DOHH2 (cell line): Measurements from ENCODE around the gene NELFA.

Experiments
- H3F3A ChIP-seq: fragments of 200-600 bp; sonication (generic), shearing (Covaris generic); 2 replicates; pipeline ENCODE4 v1.6.0; 2016; ENCODE audit warnings: antibody characterized with exemption, mild to moderate bottlenecking; ENCODE audit not compliant: control insufficient read depth, insufficient read depth
- H3K27ac ChIP-seq: fragments of 200-600 bp; sonication (generic); 2 replicates; pipeline ENCODE4 v1.5.1; 2014; ENCODE audit warnings: low read depth, mild to moderate bottlenecking, low read length, moderate library complexity
- H3K27me3 ChIP-seq: fragments of 200-600 bp; sonication (generic); 2 replicates; pipeline ENCODE4 v1.6.1; 2014; ENCODE audit warnings: mild to moderate bottlenecking, low read length, mixed read lengths; ENCODE audit not compliant: control insufficient read depth
- H3K36me3 ChIP-seq: fragments of 200-600 bp; sonication (generic); 2 replicates; pipeline ENCODE4 v1.6.1; 2014; ENCODE audit warnings: mild to moderate bottlenecking, low read length, moderate library complexity, mixed read lengths; ENCODE audit not compliant: control insufficient read depth
- H3K4me1 ChIP-seq: fragments of 200-600 bp; sonication (generic); 2 replicates; pipeline ENCODE4 v1.6.1; 2014; ENCODE audit warnings: mild to moderate bottlenecking, low read length, mixed read lengths; ENCODE audit not compliant: control insufficient read depth
- H3K4me2 ChIP-seq: fragments of 200-600 bp; sonication (generic); 2 replicates; pipeline ENCODE4 v1.6.0; 2014; ENCODE audit warnings: mild to moderate bottlenecking, low read length, moderate library complexity
- H3K4me3 ChIP-seq: fragments of 200-600 bp; sonication (generic); 2 replicates; pipeline ENCODE4 v1.5.1; 2014; ENCODE audit warnings: mild to moderate bottlenecking, low read length, mixed read lengths
- H3K79me2 ChIP-seq: fragments of 200-600 bp; sonication (generic); 2 replicates; pipeline ENCODE4 v1.6.1; 2014; ENCODE audit warnings: mild to moderate bottlenecking, low read length, mixed read lengths; ENCODE audit not compliant: control insufficient read depth
- H3K9me2 ChIP-seq: fragments of 200-600 bp; sonication (generic); replicated peaks from 2 replicates; pipeline ENCODE4 v1.6.1; 2014; ENCODE audit warnings: mild to moderate bottlenecking, low read length, mixed read lengths; ENCODE audit not compliant: control insufficient read depth
- H3K9me3 ChIP-seq: fragments of 200-600 bp; sonication (generic); 2 replicates; pipeline ENCODE4 v1.6.1; 2014; ENCODE audit warnings: antibody characterized with exemption, low read length, mixed read lengths; ENCODE audit not compliant: control insufficient read depth, insufficient read depth
- H4K20me1 ChIP-seq: fragments of 200-600 bp; sonication (generic); 2 replicates; pipeline ENCODE4 v1.6.0; 2014; ENCODE audit warnings: low read depth, mild to moderate bottlenecking, antibody characterized with exemption, low read length, moderate library complexity; ENCODE audit not compliant: control insufficient read depth, insufficient read depth
- CTCF ChIP-seq: fragments of 200-600 bp; sonication (generic); IDR thresholded peaks from one replicate; pipeline ENCODE4 v1.5.1; 2014; ENCODE audit warnings: antibody characterized with exemption, mild to moderate bottlenecking, low read depth, low read length; ENCODE audit not compliant: poor library complexity, severe bottlenecking
- EZH2phosphoT487 ChIP-seq: fragments of 200-600 bp; sonication (generic); IDR thresholded peaks from 2 replicates; pipeline ENCODE4 v1.6.1; 2017; ENCODE audit warnings: borderline replicate concordance, mild to moderate bottlenecking, antibody characterized with exemption, low read length, moderate library complexity, mixed read lengths

The NELFA gene

GRCh38 chr4:1933700-1934099 lies 75.1 kb downstream of the NELFA start:
- Histone ChIP-seq H3K9me3 (no peaks in the 10 kb centered on the region), H3K27ac (no peak overlapping the region), H3K4me1 (no peaks in the 10 kb centered on the region), H3F3A (no peaks in the 10 kb centered on the region), H3K9me2 (no peaks in the 10 kb centered on the region), H3K4me2 (no peak overlapping the region), H4K20me1 (no peaks in the 10 kb centered on the region), H3K4me3 (no peak overlapping the region), H3K36me3 (peaks cover 77% of the 10 kb centered on the region), H3K27me3 (no peaks in the 10 kb centered on the region), H3K79me2 (peaks cover 21% of the 10 kb centered on the region)
- TF ChIP-seq EZH2phosphoT487 (no peak), CTCF (no peak)

GRCh38 chr4:1932736-1933135 lies 76.0 kb downstream of the NELFA start:
- Histone ChIP-seq H3F3A (no peaks in the 10 kb centered on the region), H3K4me2 (no peak overlapping the region), H3K27ac (no peak overlapping the region), H3K36me3 (peaks cover 80% of the 10 kb centered on the region), H3K4me3 (no peak overlapping the region), H3K9me3 (no peaks in the 10 kb centered on the region), H4K20me1 (peaks cover 5% of the 10 kb centered on the region; the same call in 1 of the 2 replicates), H3K79me2 (peaks cover 29% of the 10 kb centered on the region), H3K4me1 (no peaks in the 10 kb centered on the region), H3K27me3 (no peaks in the 10 kb centered on the region), H3K9me2 (no peaks in the 10 kb centered on the region)
- no peak for TF ChIP-seq EZH2phosphoT487
- TF ChIP-seq CTCF, result no peak
